GM12801 (cell line): ENCODE data around the gene CCSER1.

Experiments
- CTCF ChIP-seq: IDR thresholded peaks from one replicate; pipeline ENCODE4 v1.5.1; 2011; ENCODE audit warnings: control low read depth; ENCODE audit not compliant: insufficient read length; ENCODE audit errors: extremely low read depth

CCSER1 gene

GRCh38 chr4:91497892-91498291 is 1370.7 kb downstream of the CCSER1 start:
- TF ChIP-seq CTCF = no peak

- no peak for TF ChIP-seq CTCF
Observed at GRCh38 chr4:91502365-91502764, 1375.2 kb downstream of the CCSER1 start.

- TF ChIP-seq CTCF = no peak
Observed at GRCh38 chr4:91513326-91513725, 1386.1 kb downstream of the CCSER1 start.

- TF ChIP-seq CTCF = no peak
Observed at GRCh38 chr4:91519155-91519554, 1392.0 kb downstream of the CCSER1 start.

GRCh38 chr4:91525621-91526020 is 1398.4 kb downstream of the CCSER1 start:
- TF ChIP-seq CTCF = no peak

GRCh38 chr4:91527056-91527455 is 1399.9 kb downstream of the CCSER1 start:
- no peak for TF ChIP-seq CTCF

GRCh38 chr4:91567594-91567993 is 1440.4 kb downstream of the CCSER1 start:
- TF ChIP-seq CTCF = no peak

- TF ChIP-seq CTCF = no peak
Observed at GRCh38 chr4:91577864-91578263, 1450.7 kb downstream of the CCSER1 start.
